ENCODE results near the gene TRIM37.

Gene TRIM37

GRCh38 chr17:58947824-58948223, 158.9 kb downstream of the TRIM37 start:
- Histone ChIP-seq H3K36me3 (ENCODE audit: insufficient read depth, low read length) (no peaks in the 10 kb centered on the region), H3K9ac (ENCODE audit: low read depth, low read length) (no peak overlapping the region), H2AFZ (ENCODE audit: low read depth, low read length) (no peak overlapping the region), H3K9me3 (ENCODE audit: insufficient read depth, low read length, severe bottlenecking) (peaks cover 8% of the 10 kb centered on the region), H3K4me2 (ENCODE audit: insufficient read depth, low read length) (no peak overlapping the region), H3K27ac (ENCODE audit: low read length) (no peak overlapping the region), H3K4me3 (ENCODE audit: low read depth in 1 of 2, low read length in 2 of 2) (no peak overlapping the region), H3K79me2 (ENCODE audit: insufficient read depth, low read length) (no peaks in the 10 kb centered on the region), H3K27me3 (ENCODE audit: insufficient read depth, low read length, poor library complexity) (no peaks in the 10 kb centered on the region), H4K20me1 (ENCODE audit: insufficient read depth, low read length) (no peaks in the 10 kb centered on the region), H3K4me1 (ENCODE audit: insufficient read depth, low read length) (no peaks in the 10 kb centered on the region)
- TF ChIP-seq CTCF (IDR thresholded peaks at IDR 0.05; ENCODE audit: borderline replicate concordance, extremely low read depth, low read length, poor library complexity, severe bottlenecking) (no peak), EZH2 (IDR thresholded peaks at IDR 0.05; ENCODE audit: borderline replicate concordance, low read depth, low read length, severe bottlenecking) (no peak)
- ATAC-seq (ENCODE audit: insufficient read depth, low read depth) (no peak), DNase-seq (no peak)

- no peak overlapping the region for H3K4me3 ChIP-seq (ENCODE audit: low read depth in 1 of 2, low read length in 2 of 2)
- H3K4me1 ChIP-seq (ENCODE audit: insufficient read depth, low read length): no peaks in the 10 kb centered on the region
- no peak overlapping the region for H3K4me2 ChIP-seq (ENCODE audit: insufficient read depth, low read length)
- H2AFZ ChIP-seq (ENCODE audit: low read depth, low read length): no peak overlapping the region
- no peak for ATAC-seq (ENCODE audit: insufficient read depth, low read depth)
- no peaks in the 10 kb centered on the region for H3K36me3 ChIP-seq (ENCODE audit: insufficient read depth, low read length)
- H4K20me1 ChIP-seq (ENCODE audit: insufficient read depth, low read length): no peaks in the 10 kb centered on the region
- TF ChIP-seq EZH2 (IDR thresholded peaks at IDR 0.05; ENCODE audit: borderline replicate concordance, low read depth, low read length, severe bottlenecking) (no peak), CTCF (IDR thresholded peaks at IDR 0.05; ENCODE audit: borderline replicate concordance, extremely low read depth, low read length, poor library complexity, severe bottlenecking) (no peak)
- peaks cover 8% of the 10 kb centered on the region for H3K9me3 ChIP-seq (ENCODE audit: insufficient read depth, low read length, severe bottlenecking)
- no peaks in the 10 kb centered on the region for H3K27me3 ChIP-seq (ENCODE audit: insufficient read depth, low read length, poor library complexity)
- DNase-seq: no peak
- no peak overlapping the region for H3K27ac ChIP-seq (ENCODE audit: low read length)
- no peak overlapping the region for H3K9ac ChIP-seq (ENCODE audit: low read depth, low read length)
- H3K79me2 ChIP-seq (ENCODE audit: insufficient read depth, low read length): no peaks in the 10 kb centered on the region
These were observed 159.3 kb downstream of the TRIM37 start for GRCh38 chr17:58947411-58947810.

GRCh38 chr17:58944166-58944565, 162.5 kb downstream of the TRIM37 start:
- Histone ChIP-seq H3K4me2 (ENCODE audit: insufficient read depth, low read length) (no peak overlapping the region), H3K27ac (ENCODE audit: low read length) (no peak overlapping the region), H3K9ac (ENCODE audit: low read depth, low read length) (no peak overlapping the region), H3K36me3 (ENCODE audit: insufficient read depth, low read length) (no peaks in the 10 kb centered on the region), H2AFZ (ENCODE audit: low read depth, low read length) (no peak overlapping the region), H3K79me2 (ENCODE audit: insufficient read depth, low read length) (no peaks in the 10 kb centered on the region), H3K9me3 (ENCODE audit: insufficient read depth, low read length, severe bottlenecking) (no peaks in the 10 kb centered on the region), H4K20me1 (ENCODE audit: insufficient read depth, low read length) (no peaks in the 10 kb centered on the region), H3K4me1 (ENCODE audit: insufficient read depth, low read length) (no peaks in the 10 kb centered on the region), H3K27me3 (ENCODE audit: insufficient read depth, low read length, poor library complexity) (peaks cover 2% of the 10 kb centered on the region), H3K4me3 (ENCODE audit: low read depth in 1 of 2, low read length in 2 of 2) (no peak overlapping the region)
- no peak for DNase-seq
- ATAC-seq (ENCODE audit: insufficient read depth, low read depth): no peak
- no peak for TF ChIP-seq EZH2 (IDR thresholded peaks at IDR 0.05; ENCODE audit: borderline replicate concordance, low read depth, low read length, severe bottlenecking)
- no peak for TF ChIP-seq CTCF (IDR thresholded peaks at IDR 0.05; ENCODE audit: borderline replicate concordance, extremely low read depth, low read length, poor library complexity, severe bottlenecking)

- no peak for ATAC-seq (ENCODE audit: insufficient read depth, low read depth)
- TF ChIP-seq EZH2 (IDR thresholded peaks at IDR 0.05; ENCODE audit: borderline replicate concordance, low read depth, low read length, severe bottlenecking) (no peak), CTCF (IDR thresholded peaks at IDR 0.05; ENCODE audit: borderline replicate concordance, extremely low read depth, low read length, poor library complexity, severe bottlenecking) (no peak)
These were observed 170.4 kb downstream of the TRIM37 start for GRCh38 chr17:58936295-58936694.

More at GRCh38 chr17:58936295-58936694, 170.4 kb downstream of the TRIM37 start:
- Histone ChIP-seq H3K27ac (ENCODE audit: low read length) (no peak overlapping the region), H3K4me1 (ENCODE audit: insufficient read depth, low read length) (no peaks in the 10 kb centered on the region), H3K27me3 (ENCODE audit: insufficient read depth, low read length, poor library complexity) (peaks cover 6% of the 10 kb centered on the region), H2AFZ (ENCODE audit: low read depth, low read length) (no peak overlapping the region), H3K36me3 (ENCODE audit: insufficient read depth, low read length) (no peaks in the 10 kb centered on the region), H3K9me3 (ENCODE audit: insufficient read depth, low read length, severe bottlenecking) (no peaks in the 10 kb centered on the region), H4K20me1 (ENCODE audit: insufficient read depth, low read length) (no peaks in the 10 kb centered on the region), H3K9ac (ENCODE audit: low read depth, low read length) (no peak overlapping the region), H3K4me2 (ENCODE audit: insufficient read depth, low read length) (no peak overlapping the region), H3K4me3 (ENCODE audit: low read depth in 1 of 2, low read length in 2 of 2) (no peak overlapping the region), H3K79me2 (ENCODE audit: insufficient read depth, low read length) (no peaks in the 10 kb centered on the region)
- no peak for DNase-seq

Data from DND-41 (cell line).